HepG2 (cell line): ENCODE results near the gene CD58. TPM values are rescaled to one million over a fixed set of nuclear protein-coding genes. Genes with fewer than 3 reads are reported as not detected.

Experiments
- ATAC-seq: fragments of 200-7000 bp; cut with Tn5 transposase; 3 replicates; pipeline ENCODE4 v1.9.1; 2020; ENCODE audit warnings: mild to moderate bottlenecking, moderate library complexity
- BruUV-seq: library from RNA; stranded (reverse); fragments of 400-500 nt; replicated peaks from 2 replicates; lab custom pipeline; 2021; lab: Mats Ljungman, UMichigan
- CTCF ChIA-PET: fragments of 300-600 bp; formaldehyde crosslinking; extraction: SDS; loops from one replicate; lab custom pipeline; 2021; ENCODE audit warnings: low total read pairs, inconsistent platforms, low intra/inter-chr PET ratio; lab: Yijun Ruan, JAX
- POLR2A ChIA-PET: fragments of 350-600 bp; sonication (Branson Sonifier 250); formaldehyde crosslinking; loops from one replicate; lab custom pipeline; 2020; ENCODE audit warnings: antibody characterized with exemption, inconsistent platforms; lab: Yijun Ruan, JAX
- DNase-seq: peaks from one replicate; pipeline ENCODE4 v3.0.0-alpha.2; 2015; ENCODE audit warnings: low spot score
- FAIRE-seq: peaks from 3 replicates; lab custom pipeline; 2011; peaks lifted over from hg19 to GRCh38; lab: Jason Lieb, UNC
- H2AFZ ChIP-seq: one replicate; pipeline ENCODE4 v1.6.1; 2011; ENCODE audit warnings: low read length, inconsistent platforms
- H3K27ac ChIP-seq: fragments of 300-600 bp; 3 replicates; pipeline ENCODE4 v1.8.0; 2011; ENCODE audit warnings: mixed run types, mild to moderate bottlenecking, mixed read lengths, low read length, inconsistent platforms; ENCODE audit not compliant: insufficient read depth; ENCODE audit errors: extremely low read length
- H3K27me3 ChIP-seq, 2 experiments: fragments of 200-600 bp in 1 of 2; 2 replicates in 1 of 2; 3 replicates in 1 of 2; pipeline versions ENCODE4 v1.6.0 to v1.8.0; 2011; ENCODE audit warnings: low read length in 2 of 2, mild to moderate bottlenecking in 2 of 2, moderate library complexity in 2 of 2, inconsistent platforms in 1 of 2; ENCODE audit not compliant: insufficient read depth in 2 of 2, control insufficient read depth in 1 of 2
- H3K36me3 ChIP-seq, 2 experiments: fragments of 200-600 bp in 1 of 2; replicated peaks in 1 of 2; 2 replicates in 1 of 2; 3 replicates in 1 of 2; pipeline versions ENCODE4 v1.5.1 to v1.8.0; 2011; ENCODE audit warnings: low read length in 2 of 2, inconsistent platforms in 1 of 2; ENCODE audit not compliant: insufficient read depth in 2 of 2, control insufficient read depth in 1 of 2
- H3K4me1 ChIP-seq: 2 replicates; pipeline ENCODE4 v1.5.1; 2012; ENCODE audit warnings: low read length, inconsistent platforms; ENCODE audit not compliant: insufficient read depth
- H3K4me2 ChIP-seq: 2 replicates; pipeline ENCODE4 v1.6.0; 2011; ENCODE audit warnings: low read depth, low read length, inconsistent platforms
- H3K4me3 ChIP-seq, 3 experiments: fragments of 200-600 bp in 1 of 3; sonication (generic), shearing (Covaris generic) in 1 of 3; replicated peaks in 1 of 3; 2 replicates each; pipeline ENCODE4 v1.5.1; 2011 to 2016; ENCODE audit warnings: low read length in 3 of 3, inconsistent platforms in 2 of 3, low read depth in 2 of 3, mild to moderate bottlenecking in 2 of 3, control low read depth in 1 of 3, mixed read lengths in 1 of 3; ENCODE audit not compliant: insufficient read depth in 1 of 3
- H3K79me2 ChIP-seq: one replicate; pipeline ENCODE4 v1.6.1; 2011; ENCODE audit warnings: low read length, inconsistent platforms; ENCODE audit not compliant: insufficient read depth
- H3K9ac ChIP-seq: 2 replicates; pipeline ENCODE4 v1.6.0; 2011; ENCODE audit warnings: mild to moderate bottlenecking, low read depth, low read length, inconsistent platforms; ENCODE audit not compliant: insufficient read depth
- H3K9me3 ChIP-seq: 2 replicates; pipeline ENCODE4 v1.5.1; 2012; ENCODE audit warnings: mild to moderate bottlenecking, low read length
- H4K20me1 ChIP-seq: 2 replicates; pipeline ENCODE4 v1.6.0; 2011; ENCODE audit warnings: inconsistent platforms, mild to moderate bottlenecking, low read length, moderate library complexity; ENCODE audit not compliant: insufficient read depth
- HNF4A ChIP-seq: sonication (generic); formaldehyde crosslinking; IDR thresholded peaks from 2 replicates; pipeline ENCODE4 v1.4.0; 2020; ENCODE audit warnings: missing genetic modification reagents
- ZHX1 ChIP-seq: sonication (generic); formaldehyde crosslinking; IDR thresholded peaks from 2 replicates; pipeline ENCODE4 v1.8.1; 2022; ENCODE audit warnings: low read depth, mild to moderate bottlenecking, missing genetic modification reagents
- ZNF710 ChIP-seq: sonication (generic); formaldehyde crosslinking; IDR thresholded peaks from 2 replicates; pipeline ENCODE4 v1.5.0; 2020; ENCODE audit warnings: mild to moderate bottlenecking, missing genetic modification reagents, borderline replicate concordance
- WGBS: methylation state at CpG from one replicate; pipeline ENCODE4 v1.1.6; 2017; ENCODE audit warnings: low lambda C conversion rate; 5-methylcytosine and 5-hydroxymethylcytosine counted together
- in situ Hi-C: cut with HindIII; loops from 2 replicates; pipeline ENCODE4 v1.10.0; 2017; ENCODE audit warnings: low pct_unique_long_range_greater_than_20kb; ENCODE audit not compliant: extremely low pct_ligation_motif_present
- intact Hi-C: fragments of 100-400 bp; cut with micrococcal nuclease; formaldehyde crosslinking; loops from one replicate; pipeline ENCODE4 v1.10.0; 2022; ENCODE audit not compliant: unreplicated experiment
- polyA plus RNA-seq, 8 experiments: library from polyadenylated mRNA; depleted of rRNA in 3 of 8; stranded (reverse) in 7 of 8; unstranded in 1 of 8; fragments of >200 nt; fragmentation: Illumina TruSeq in 4 of 8; extraction: Trizol in 4 of 8; gene quantifications; 2 replicates each; pipeline versions ENCODE4 v1.2.1 to v1.2.3, GENCODE V29; 2011 to 2016; ENCODE audit warnings: low read depth in 4 of 8, missing spikeins in 1 of 8, mixed read lengths in 1 of 8; ENCODE audit not compliant: insufficient read depth in 1 of 8
- total RNA-seq, 5 experiments: library from RNA; depleted of rRNA; stranded (reverse); fragments of >200 nt; fragmentation: Illumina TruSeq; extraction: Trizol; gene quantifications; 2 replicates each; pipeline ENCODE4 v1.2.3, GENCODE V29; 2016; ENCODE audit warnings: low read depth in 1 of 5

The CD58 gene
- total and polyA plus RNA-seq, 2 of the 13 experiments (the other 11 are each of a cell fraction or from before 2014, with no cell fraction given), result 9.4 to 13.5 TPM

GRCh38 chr1:116491700-116492357 lies 79.0 kb downstream of the CD58 start (continued):
- TF ChIP-seq ZNF710 (CRISPR knock-in tag), result no peak

- Histone ChIP-seq H3K9ac (peak overlapping the region; percentile 74), H3K27ac (peak overlapping the region; percentile 91), H3K9me3 (no peaks in the 10 kb centered on the region), H3K4me2 (peak overlapping the region; percentile 38), H2AFZ (no peak overlapping the region), H3K4me3 (no peak overlapping the region), H3K36me3 (peaks cover 0 to 6% of the 10 kb centered on the region in 2 experiments; a peak in 3 of 5 replicates), H3K79me2 (peaks cover 56% of the 10 kb centered on the region)
- CTCF ChIA-PET, result no interaction called here
- TF ChIP-seq HNF4A (peak; percentile 23; the same call in 1 of the 2 replicates), ZHX1 (CRISPR knock-in tag) (no peak)
- TF ChIP-seq, all 625 proteins: peak for 1
- in situ Hi-C loops (no loop called here), intact Hi-C loops (no loop called here)
- WGBS, result 53% methylated on average over 3 of the region's 3 CpGs
- H3K4me1 ChIP-seq, result peaks cover 100% of the 10 kb centered on the region
- FAIRE-seq, result no peak
- BruUV-seq, result no TSS peak
- POLR2A ChIA-PET, result interaction anchor here (0.9 to 6.5 kb wide), 8 partner anchors 9 to 367 kb away, joined by 3 to 65 read pairs (median 4); no protein-coding TSS in a partner anchor
- no peaks in the 10 kb centered on the region for H3K27me3 ChIP-seq
- DNase-seq, result no peak
- H4K20me1 ChIP-seq, result no peaks in the 10 kb centered on the region
- no peak for ATAC-seq
Measured at GRCh38 chr1:116490588-116490987, 80.2 kb downstream of the CD58 start.
